GM19324 (cell line): Measurements from ENCODE around the gene CHIA.
"Not testable (repeated sequence)": the region's sequence is repeated elsewhere in the genome, so short reads cannot be mapped to it uniquely, and the experiment has no call there.

Experiments used
- ATAC-seq: cut with Tn5 transposase; IDR thresholded peaks from one replicate; pipeline ENCODE4 v1.9.1; 2021; ENCODE audit warnings: mild to moderate bottlenecking, moderate library complexity; ENCODE audit not compliant: unreplicated experiment, low FRiP score

CHIA gene

GRCh38 chr1:111360257-111360656 is 69.6 kb downstream of the CHIA start:
- not testable (repeated sequence) for ATAC-seq

GRCh38 chr1:111361761-111362160 is 71.1 kb downstream of the CHIA start:
- ATAC-seq: no peak

GRCh38 chr1:111364690-111365089 is 74.0 kb downstream of the CHIA start:
- no peak for ATAC-seq

- ATAC-seq: no peak
Observed at GRCh38 chr1:111366256-111366655, 75.6 kb downstream of the CHIA start.

GRCh38 chr1:111369177-111369576 is 78.5 kb downstream of the CHIA start:
- ATAC-seq: no peak

- no peak for ATAC-seq
Observed at GRCh38 chr1:111369645-111370044, 79.0 kb downstream of the CHIA start.
